ENCODE data around the gene NUP62CL.
"Not testable (repeated sequence)": the region's sequence is repeated elsewhere in the genome, so short reads cannot be mapped to it uniquely, and the experiment has no call there.

GRCh38 chrX:107198074-107198473 lies 8.2 kb downstream of the NUP62CL start:
- not testable (repeated sequence) for TF ChIP-seq EP300, CTCF, POLR2AphosphoS5 (IDR thresholded peaks at IDR 0.05)

Measured in gastroesophageal sphincter (tissue), 3 donors.